ENCODE measurements around the gene PITX3.

DNA sequence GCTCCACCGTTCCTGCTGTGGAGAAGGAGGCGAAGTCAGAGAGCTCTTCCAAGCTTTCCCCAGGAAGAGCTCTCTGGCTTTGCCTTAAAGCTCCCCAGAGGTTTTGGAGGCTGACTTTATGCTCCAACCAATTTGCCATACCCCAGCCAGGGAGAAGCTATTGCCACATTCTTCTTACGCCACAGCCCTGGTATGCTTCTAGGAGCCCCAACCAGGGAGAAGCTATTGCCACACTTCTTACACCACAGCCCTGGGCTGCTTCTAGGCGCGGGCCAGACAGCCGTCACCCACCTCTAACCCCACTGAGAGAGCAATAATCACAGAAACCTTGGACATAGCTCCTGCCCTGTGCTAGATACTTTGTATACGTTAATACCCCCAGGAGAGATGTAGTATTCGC lies 14.3 kb downstream of the PITX3 start:
- TF ChIP-seq, protein P1, sequence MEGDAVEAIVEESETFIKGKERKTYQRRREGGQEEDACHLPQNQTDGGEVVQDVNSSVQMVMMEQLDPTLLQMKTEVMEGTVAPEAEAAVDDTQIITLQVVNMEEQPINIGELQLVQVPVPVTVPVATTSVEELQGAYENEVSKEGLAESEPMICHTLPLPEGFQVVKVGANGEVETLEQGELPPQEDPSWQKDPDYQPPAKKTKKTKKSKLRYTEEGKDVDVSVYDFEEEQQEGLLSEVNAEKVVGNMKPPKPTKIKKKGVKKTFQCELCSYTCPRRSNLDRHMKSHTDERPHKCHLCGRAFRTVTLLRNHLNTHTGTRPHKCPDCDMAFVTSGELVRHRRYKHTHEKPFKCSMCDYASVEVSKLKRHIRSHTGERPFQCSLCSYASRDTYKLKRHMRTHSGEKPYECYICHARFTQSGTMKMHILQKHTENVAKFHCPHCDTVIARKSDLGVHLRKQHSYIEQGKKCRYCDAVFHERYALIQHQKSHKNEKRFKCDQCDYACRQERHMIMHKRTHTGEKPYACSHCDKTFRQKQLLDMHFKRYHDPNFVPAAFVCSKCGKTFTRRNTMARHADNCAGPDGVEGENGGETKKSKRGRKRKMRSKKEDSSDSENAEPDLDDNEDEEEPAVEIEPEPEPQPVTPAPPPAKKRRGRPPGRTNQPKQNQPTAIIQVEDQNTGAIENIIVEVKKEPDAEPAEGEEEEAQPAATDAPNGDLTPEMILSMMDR (IDR thresholded peaks at IDR 0.05) = no peak
- no peak for TF ChIP-seq POLR2A (IDR thresholded peaks at IDR 0.05)
